SH-SY5Y (cell line): Measurements from ENCODE around the gene DNAJC1.

Experiments
- GATA2 ChIP-seq: IDR thresholded peaks from 2 replicates; pipeline ENCODE4 v1.6.1; 2011; ENCODE audit warnings: mild to moderate bottlenecking, low read depth, low read length
- GATA3 ChIP-seq: IDR thresholded peaks from 2 replicates; pipeline ENCODE4 v1.6.1; 2011; ENCODE audit warnings: low read depth, mild to moderate bottlenecking, low read length, moderate library complexity

DNA sequence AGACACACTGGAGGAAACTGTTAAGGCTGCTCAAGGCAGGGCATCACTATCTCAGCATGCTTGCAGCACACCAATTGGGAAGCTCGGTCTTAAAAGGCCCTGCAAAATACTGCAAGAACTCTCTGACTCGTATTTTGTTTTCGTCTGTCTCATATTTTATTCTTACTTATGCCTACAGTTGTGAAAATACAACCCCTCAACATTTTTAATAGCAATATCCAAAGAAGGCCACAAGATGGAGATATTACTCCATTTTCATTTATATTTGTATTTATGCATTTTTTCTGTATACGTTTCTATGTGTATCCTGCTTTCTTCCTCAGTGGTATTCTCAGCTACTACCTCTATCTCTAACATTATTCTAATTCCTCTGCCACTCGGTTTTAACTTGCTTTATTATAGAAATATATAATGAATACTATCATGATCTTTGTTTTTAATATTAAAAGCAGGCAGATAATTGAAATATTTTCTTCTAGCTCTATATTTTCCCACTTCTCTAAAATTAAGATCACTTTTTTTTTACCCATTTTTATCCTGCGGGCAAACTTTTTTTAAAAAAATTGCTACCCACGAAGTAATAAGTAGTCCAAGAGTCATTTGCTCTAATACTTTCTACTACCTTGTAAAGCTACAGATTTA lies 10.0 kb downstream of the DNAJC1 start:
- no peak for TF ChIP-seq GATA2
- no peak for TF ChIP-seq GATA3
